D721Med (cell line): Measurements from ENCODE around the gene FAM120C.

Source experiments
- DNase-seq: peaks from one replicate; pipeline ENCODE4 v3.0.0; 2011; ENCODE audit warnings: low spot score; ENCODE audit not compliant: insufficient read length
- FAIRE-seq: peaks from 2 replicates; lab custom pipeline; 2011; peaks lifted over from hg19 to GRCh38; lab: Jason Lieb, UNC
- TF ChIP-seq, protein P1 (sequence below): IDR thresholded peaks from 2 replicates; pipeline ENCODE4 v1.5.1; 2012; ENCODE audit warnings: mild to moderate bottlenecking, control low read depth; ENCODE audit not compliant: insufficient read depth; ENCODE audit errors: missing control alignments

FAM120C gene

DNA sequence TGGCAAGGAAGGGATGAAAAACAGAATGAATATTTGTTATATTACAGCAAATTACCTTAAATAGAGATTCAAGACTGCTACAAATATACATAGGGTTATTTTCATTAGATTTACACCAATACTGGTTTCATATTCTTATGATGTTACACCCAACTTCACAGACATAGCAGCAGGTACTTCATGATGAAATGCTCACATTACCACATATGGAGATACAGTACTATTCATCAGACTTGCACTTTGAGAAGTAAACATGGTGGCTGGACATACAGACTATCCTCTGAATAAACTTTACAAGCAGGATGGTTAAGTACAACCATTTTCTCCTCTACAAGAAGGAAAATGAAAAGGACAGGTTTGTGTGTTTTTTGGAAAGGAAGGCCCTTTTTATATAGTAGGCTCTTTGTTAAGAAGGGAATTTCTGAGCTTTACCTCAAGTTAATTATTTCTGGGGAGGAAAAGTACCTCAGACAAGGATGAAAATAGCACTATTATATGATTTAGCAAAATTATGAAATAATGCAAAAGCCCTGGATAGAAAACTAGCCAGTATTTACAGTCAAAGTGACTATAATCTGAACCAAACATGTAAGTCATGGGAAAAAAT is 12.0 kb upstream of the FAM120C start:
- no peak for DNase-seq
- TF ChIP-seq, protein P1, sequence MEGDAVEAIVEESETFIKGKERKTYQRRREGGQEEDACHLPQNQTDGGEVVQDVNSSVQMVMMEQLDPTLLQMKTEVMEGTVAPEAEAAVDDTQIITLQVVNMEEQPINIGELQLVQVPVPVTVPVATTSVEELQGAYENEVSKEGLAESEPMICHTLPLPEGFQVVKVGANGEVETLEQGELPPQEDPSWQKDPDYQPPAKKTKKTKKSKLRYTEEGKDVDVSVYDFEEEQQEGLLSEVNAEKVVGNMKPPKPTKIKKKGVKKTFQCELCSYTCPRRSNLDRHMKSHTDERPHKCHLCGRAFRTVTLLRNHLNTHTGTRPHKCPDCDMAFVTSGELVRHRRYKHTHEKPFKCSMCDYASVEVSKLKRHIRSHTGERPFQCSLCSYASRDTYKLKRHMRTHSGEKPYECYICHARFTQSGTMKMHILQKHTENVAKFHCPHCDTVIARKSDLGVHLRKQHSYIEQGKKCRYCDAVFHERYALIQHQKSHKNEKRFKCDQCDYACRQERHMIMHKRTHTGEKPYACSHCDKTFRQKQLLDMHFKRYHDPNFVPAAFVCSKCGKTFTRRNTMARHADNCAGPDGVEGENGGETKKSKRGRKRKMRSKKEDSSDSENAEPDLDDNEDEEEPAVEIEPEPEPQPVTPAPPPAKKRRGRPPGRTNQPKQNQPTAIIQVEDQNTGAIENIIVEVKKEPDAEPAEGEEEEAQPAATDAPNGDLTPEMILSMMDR, result no peak
- FAIRE-seq, result no peak

DNA sequence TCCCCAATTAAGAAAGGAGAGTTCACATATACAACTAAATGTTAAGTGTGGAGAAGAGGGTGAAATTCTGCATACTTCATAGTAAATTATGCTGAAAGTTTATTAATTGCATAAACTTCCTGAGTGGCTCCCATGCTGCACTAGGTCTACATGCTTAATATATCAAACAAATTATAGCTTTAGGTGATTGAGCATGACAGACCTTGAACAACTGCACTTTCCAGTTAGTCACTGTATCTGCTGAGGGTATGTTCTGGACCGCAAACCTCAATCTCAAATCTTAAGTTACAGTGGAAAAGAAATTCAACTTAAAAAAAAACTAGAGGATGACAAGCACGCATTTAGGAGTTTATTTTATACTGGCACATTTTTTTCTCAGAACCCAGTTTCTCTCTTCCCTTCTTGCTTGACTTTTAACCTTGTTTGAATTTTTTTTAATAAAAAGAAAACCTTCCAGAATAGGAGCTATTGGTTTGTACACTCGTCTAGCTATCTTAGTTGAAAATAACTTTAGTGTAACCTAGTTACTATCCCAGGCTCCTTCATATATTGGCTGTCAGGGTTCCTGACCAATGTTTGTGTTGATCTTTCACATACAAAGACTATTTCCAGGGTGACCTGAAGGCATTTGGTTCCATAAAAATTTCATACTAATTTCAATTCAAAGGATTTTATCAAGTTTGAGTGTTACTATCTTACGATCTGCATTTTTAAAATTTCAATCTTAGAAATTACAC is 10.2 kb upstream of the FAM120C start:
- DNase-seq (no peak), FAIRE-seq (peak; percentile 75)
- TF ChIP-seq, protein P1, result no peak

GRCh38 chrX:54184474-54184873 is 1.4 kb upstream of the FAM120C start:
- DNase-seq, result no peak
- no peak for FAIRE-seq
- TF ChIP-seq, protein P1, result no peak

DNA sequence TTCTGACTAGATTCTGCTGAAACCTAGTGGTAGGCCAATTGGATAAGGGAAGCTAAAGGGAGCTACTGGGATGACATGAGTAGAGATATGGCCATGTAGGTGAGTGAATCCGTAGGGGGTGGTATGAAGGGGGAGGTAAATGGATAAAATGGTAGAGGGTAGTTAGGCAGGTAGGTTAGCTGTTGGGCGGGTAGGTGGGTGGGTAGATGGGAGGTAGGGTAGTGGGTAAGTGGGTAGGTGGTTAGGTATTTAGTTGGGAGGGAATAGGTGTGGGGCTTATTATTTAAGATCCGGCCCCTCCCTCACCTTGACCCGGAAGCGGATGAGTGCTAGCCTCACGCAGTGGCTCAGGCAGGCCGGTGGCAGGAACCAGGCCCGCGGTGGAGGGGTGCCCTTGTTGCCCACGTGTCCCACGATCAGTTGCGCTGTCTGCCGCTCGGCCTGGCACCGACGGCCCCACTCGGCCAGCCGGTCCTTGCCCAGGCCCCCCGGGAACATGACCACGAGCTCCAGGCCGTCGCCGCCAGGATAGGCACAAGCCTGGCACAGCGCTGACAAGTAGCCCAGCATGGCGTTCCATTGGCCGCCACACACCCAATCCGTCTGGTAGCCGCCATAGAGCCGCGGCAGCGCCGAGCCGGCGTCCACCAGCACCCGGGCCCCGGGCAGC is 725 bp downstream of the FAM120C start:
- DNase-seq (no peak), FAIRE-seq (no peak)
- TF ChIP-seq, protein P1, result no peak

DNA sequence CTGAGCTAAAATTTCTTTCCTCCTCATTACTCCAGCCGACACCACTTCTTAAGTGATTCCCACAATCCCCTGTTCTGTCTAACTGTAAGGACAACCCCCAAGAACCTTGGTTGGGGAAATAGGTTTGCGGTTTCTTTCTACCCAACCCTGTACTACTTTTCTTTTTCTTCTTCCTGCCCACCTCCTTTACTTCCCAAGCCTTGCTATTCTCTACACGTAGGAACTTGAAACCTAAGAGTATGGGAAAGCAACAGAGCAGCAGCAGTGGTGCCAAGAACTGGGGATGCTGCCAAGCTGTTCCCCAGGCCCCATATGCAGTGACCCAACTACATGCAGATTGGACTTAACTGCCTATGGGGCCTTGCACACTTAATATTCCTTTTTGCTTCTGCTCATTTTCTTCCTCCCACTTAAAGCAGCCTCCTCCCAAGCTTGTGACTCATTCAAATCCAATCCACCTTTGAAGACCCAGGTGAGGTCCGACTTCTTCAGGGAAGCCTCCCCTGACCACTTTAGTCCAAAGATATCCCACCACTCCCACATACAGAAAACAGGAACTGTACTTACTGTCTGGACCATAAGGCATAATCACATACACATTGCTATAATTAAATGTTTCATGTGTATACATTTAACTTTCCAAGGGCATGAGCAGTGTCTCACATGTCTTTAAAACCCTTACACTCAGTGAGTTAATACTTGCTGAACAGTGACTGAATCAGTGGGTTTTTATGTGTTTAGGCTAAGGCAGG is 1.7 kb downstream of the FAM120C start:
- DNase-seq (no peak), FAIRE-seq (no peak)
- TF ChIP-seq, protein P1, result no peak

- DNase-seq (no peak), FAIRE-seq (no peak)
- TF ChIP-seq, protein P1, result no peak
Observed at GRCh38 chrX:54180403-54180802, 2.7 kb downstream of the FAM120C start.
